Osteoblast (primary cell): Measurements from ENCODE around the gene RREB1. TPM values are rescaled to one million over a fixed set of nuclear protein-coding genes. Genes with fewer than 3 reads are reported as not detected.
"Not testable (repeated sequence)": the region's sequence is repeated elsewhere in the genome, so short reads cannot be mapped to it uniquely, and the experiment has no call there.

Experiments used
- DNase-seq: peaks from one replicate; pipeline ENCODE4 v3.0.0; 2011; ENCODE audit warnings: low spot score, mixed read lengths; ENCODE audit not compliant: insufficient read length; ENCODE audit errors: missing footprints
- H2AFZ ChIP-seq: 2 replicates; pipeline ENCODE4 v1.6.0; 2011; ENCODE audit warnings: mild to moderate bottlenecking, low read length
- H3K27ac ChIP-seq: 2 replicates; pipeline ENCODE4 v1.5.1; 2011; ENCODE audit warnings: mild to moderate bottlenecking, low read depth, low read length, moderate library complexity
- H3K27me3 ChIP-seq: 2 replicates; pipeline ENCODE4 v1.6.0; 2012; ENCODE audit warnings: mild to moderate bottlenecking, control low read depth, inconsistent platforms, low read length, moderate library complexity; ENCODE audit not compliant: insufficient read depth
- H3K36me3 ChIP-seq: 2 replicates; pipeline ENCODE4 v1.5.1; 2011; ENCODE audit warnings: mild to moderate bottlenecking, low read length, control low read depth, moderate library complexity; ENCODE audit not compliant: insufficient read depth
- H3K4me1 ChIP-seq: 2 replicates; pipeline ENCODE4 v1.5.1; 2011; ENCODE audit warnings: mild to moderate bottlenecking, low read length, control low read depth, moderate library complexity; ENCODE audit not compliant: insufficient read depth
- H3K4me2 ChIP-seq: 2 replicates; pipeline ENCODE4 v1.6.0; 2011; ENCODE audit warnings: mild to moderate bottlenecking, low read length; ENCODE audit not compliant: insufficient read depth
- H3K4me3 ChIP-seq: fragments of 200-600 bp; sonication (generic); 3 replicates; pipeline ENCODE4 v1.5.1; 2012; ENCODE audit warnings: mild to moderate bottlenecking, low read length, inconsistent platforms; ENCODE audit not compliant: insufficient read depth
- H3K79me2 ChIP-seq: 2 replicates; pipeline ENCODE4 v1.6.0; 2012; ENCODE audit warnings: mild to moderate bottlenecking, low read length, control low read depth, inconsistent platforms; ENCODE audit not compliant: insufficient read depth
- H3K9me3 ChIP-seq: 2 replicates; pipeline ENCODE4 v1.5.1; 2011; ENCODE audit warnings: low read depth, low read length, control low read depth
- H4K20me1 ChIP-seq: 2 replicates; pipeline ENCODE4 v1.6.0; 2012; ENCODE audit warnings: mild to moderate bottlenecking, low read length, control low read depth; ENCODE audit not compliant: insufficient read depth
- CTCF ChIP-seq: IDR thresholded peaks from 2 replicates; pipeline ENCODE4 v1.5.1; 2011; ENCODE audit warnings: mild to moderate bottlenecking, low read depth, low read length, moderate library complexity; ENCODE audit errors: extremely low read depth
- total RNA-seq: library from RNA; depleted of rRNA; stranded (reverse); fragments of >200 nt; gene quantifications from 2 replicates; pipeline ENCODE4 v1.2.3, GENCODE V29; 2012

The RREB1 gene
- total RNA-seq, 1 donor, result 29.3 TPM

- H3K27ac ChIP-seq, result no peak overlapping the region
- no peak overlapping the region for H3K4me2 ChIP-seq
- no peaks in the 10 kb centered on the region for H3K79me2 ChIP-seq
- H2AFZ ChIP-seq, result no peak overlapping the region
- peaks cover 13% of the 10 kb centered on the region for H3K4me1 ChIP-seq
- peaks cover 1% of the 10 kb centered on the region for H3K9me3 ChIP-seq
- H3K4me3 ChIP-seq, result no peak overlapping the region
- no peaks in the 10 kb centered on the region for H4K20me1 ChIP-seq
- no peak for TF ChIP-seq CTCF
- no peaks in the 10 kb centered on the region for H3K36me3 ChIP-seq
- H3K27me3 ChIP-seq, result no peaks in the 10 kb centered on the region
- DNase-seq, result peak; percentile 5
These were observed 163.4 kb downstream of the RREB1 start for GRCh38 chr6:7271205-7271534.

- no peak for TF ChIP-seq CTCF
- DNase-seq, result peak; percentile 35
- Histone ChIP-seq H3K36me3 (no peaks in the 10 kb centered on the region), H3K27me3 (no peaks in the 10 kb centered on the region), H2AFZ (no peak overlapping the region), H4K20me1 (no peaks in the 10 kb centered on the region), H3K4me3 (no peak overlapping the region), H3K79me2 (no peaks in the 10 kb centered on the region), H3K4me2 (no peak overlapping the region), H3K9me3 (no peaks in the 10 kb centered on the region), H3K4me1 (no peaks in the 10 kb centered on the region), H3K27ac (no peak overlapping the region)
These were observed 165.9 kb downstream of the RREB1 start for GRCh38 chr6:7273709-7274108.

GRCh38 chr6:7274525-7274924, 166.8 kb downstream of the RREB1 start:
- not testable (repeated sequence) for H3K36me3 ChIP-seq, H2AFZ ChIP-seq, H4K20me1 ChIP-seq, H3K27ac ChIP-seq, H3K4me1 ChIP-seq, H3K4me3 ChIP-seq, H3K9me3 ChIP-seq, H3K79me2 ChIP-seq, H3K27me3 ChIP-seq, DNase-seq, H3K4me2 ChIP-seq

GRCh38 chr6:7276199-7276524, 168.4 kb downstream of the RREB1 start:
- DNase-seq, result no peak
- H3K27me3 ChIP-seq, result no peaks in the 10 kb centered on the region
- no peaks in the 10 kb centered on the region for H3K79me2 ChIP-seq
- H3K9me3 ChIP-seq, result no peaks in the 10 kb centered on the region
- no peaks in the 10 kb centered on the region for H4K20me1 ChIP-seq
- no peak overlapping the region for H3K4me3 ChIP-seq
- H3K4me2 ChIP-seq, result no peak overlapping the region
- H3K36me3 ChIP-seq, result no peaks in the 10 kb centered on the region
- H3K27ac ChIP-seq, result no peak overlapping the region
- no peak for TF ChIP-seq CTCF
- no peaks in the 10 kb centered on the region for H3K4me1 ChIP-seq
- no peak overlapping the region for H2AFZ ChIP-seq
